Measurements from ENCODE around the gene ASB9. TPM values are rescaled to one million over a fixed set of nuclear protein-coding genes. Genes with fewer than 3 reads are reported as not detected.
A peak's percentile ranks its signal among the peaks of the same experiment; 100 is the strongest.

The ASB9 gene
- total RNA-seq, 1 experiment from 2014 or later: 0.11 TPM

- no peaks in the 10 kb centered on the region for H3K4me1 Mint-ChIP-seq
- H3K9me3 Mint-ChIP-seq: no peaks in the 10 kb centered on the region
- DNase-seq (ENCODE audit: low spot score) (no peak), ATAC-seq (no peak)
- no peak overlapping the region for H3K4me3 Mint-ChIP-seq
- CTCF ChIA-PET: interaction anchor here (0.7 to 1.9 kb wide), 5 partner anchors 8 to 136 kb away, joined by 4 to 6 read pairs (median 5); no protein-coding TSS in a partner anchor
- TF ChIP-seq AFF4 (CRISPR knock-in tag; IDR thresholded peaks at IDR 0.05; ENCODE audit: borderline replicate concordance) (no peak), CTCF (IDR thresholded peaks at IDR 0.05) (peak; percentile 16; the same call in 1 of the 2 replicates), CBFB (CRISPR knock-in tag; IDR thresholded peaks at IDR 0.05; ENCODE audit: low read depth) (no peak)
- no peaks in the 10 kb centered on the region for H3K36me3 Mint-ChIP-seq
- H3K27ac Mint-ChIP-seq: no peak overlapping the region
- POLR2A ChIA-PET: no interaction called here
- no peaks in the 10 kb centered on the region for H3K27me3 Mint-ChIP-seq (ENCODE audit: low read depth)
Observed at GRCh38 chrX:15242899-15243555, 26.9 kb downstream of the ASB9 start.

DNA sequence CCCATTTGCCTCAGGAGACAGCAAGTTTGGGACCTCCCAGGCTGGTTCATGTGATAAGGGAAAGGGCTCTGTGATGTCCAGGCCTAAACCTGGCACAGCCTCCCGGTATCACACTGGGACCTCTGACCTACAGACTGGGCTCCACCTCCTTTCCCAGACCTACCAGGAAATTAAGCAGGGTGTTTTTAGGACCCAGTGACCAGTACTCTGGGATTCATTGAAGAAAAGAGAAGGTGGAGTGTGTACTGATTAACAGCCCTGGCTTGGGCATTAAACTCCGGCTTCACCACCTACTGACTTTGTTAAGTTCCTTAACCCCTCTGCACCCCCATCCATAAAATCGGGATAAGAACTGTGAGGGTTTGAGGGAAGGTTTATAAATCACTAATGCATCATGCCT is 28.6 kb downstream of the ASB9 start:
- H3K4me3 Mint-ChIP-seq: no peak overlapping the region
- H3K36me3 Mint-ChIP-seq: no peaks in the 10 kb centered on the region
- ChIA-PET CTCF (interaction anchor here (1.9 kb wide), 1 partner anchor 98 kb away, joined by 5 read pairs; no protein-coding TSS in a partner anchor), POLR2A (no interaction called here)
- ATAC-seq: no peak; the same call in 1 of the 2 replicates
- no peak for DNase-seq (ENCODE audit: low spot score)
- H3K9me3 Mint-ChIP-seq: peaks cover 7% of the 10 kb centered on the region; the same call in 1 of the 2 replicates
- TF ChIP-seq CDX4 (CRISPR knock-in tag; IDR thresholded peaks at IDR 0.05; ENCODE audit: borderline replicate concordance) (no peak), SMAD3 (CRISPR knock-in tag; IDR thresholded peaks at IDR 0.05; ENCODE audit: borderline replicate concordance) (no peak), ZNF138 (CRISPR knock-in tag; conservative IDR thresholded peaks at IDR 0.05) (no peak), ZNF121 (CRISPR knock-in tag; IDR thresholded peaks at IDR 0.05) (no peak), ZNF416 (CRISPR knock-in tag; IDR thresholded peaks at IDR 0.05) (no peak), NR2C2 (CRISPR knock-in tag; IDR thresholded peaks at IDR 0.05) (no peak), MAX (CRISPR knock-in tag; IDR thresholded peaks at IDR 0.05) (no peak), MXD4 (CRISPR knock-in tag; IDR thresholded peaks at IDR 0.05; ENCODE audit: borderline replicate concordance) (no peak), ZBTB21 (CRISPR knock-in tag; IDR thresholded peaks at IDR 0.05; ENCODE audit: borderline replicate concordance) (no peak), NR3C1 (CRISPR knock-in tag; conservative IDR thresholded peaks at IDR 0.05; ENCODE audit: low read depth) (no peak), TEAD4 (CRISPR knock-in tag; IDR thresholded peaks at IDR 0.05) (no peak), ZNF423 (CRISPR knock-in tag; IDR thresholded peaks at IDR 0.05) (no peak), ZNF219 (CRISPR knock-in tag; IDR thresholded peaks at IDR 0.05; ENCODE audit: borderline replicate concordance) (no peak), ESRRA (CRISPR knock-in tag; IDR thresholded peaks at IDR 0.05; ENCODE audit: borderline replicate concordance) (no peak)
- TF ChIP-seq, protein P1, sequence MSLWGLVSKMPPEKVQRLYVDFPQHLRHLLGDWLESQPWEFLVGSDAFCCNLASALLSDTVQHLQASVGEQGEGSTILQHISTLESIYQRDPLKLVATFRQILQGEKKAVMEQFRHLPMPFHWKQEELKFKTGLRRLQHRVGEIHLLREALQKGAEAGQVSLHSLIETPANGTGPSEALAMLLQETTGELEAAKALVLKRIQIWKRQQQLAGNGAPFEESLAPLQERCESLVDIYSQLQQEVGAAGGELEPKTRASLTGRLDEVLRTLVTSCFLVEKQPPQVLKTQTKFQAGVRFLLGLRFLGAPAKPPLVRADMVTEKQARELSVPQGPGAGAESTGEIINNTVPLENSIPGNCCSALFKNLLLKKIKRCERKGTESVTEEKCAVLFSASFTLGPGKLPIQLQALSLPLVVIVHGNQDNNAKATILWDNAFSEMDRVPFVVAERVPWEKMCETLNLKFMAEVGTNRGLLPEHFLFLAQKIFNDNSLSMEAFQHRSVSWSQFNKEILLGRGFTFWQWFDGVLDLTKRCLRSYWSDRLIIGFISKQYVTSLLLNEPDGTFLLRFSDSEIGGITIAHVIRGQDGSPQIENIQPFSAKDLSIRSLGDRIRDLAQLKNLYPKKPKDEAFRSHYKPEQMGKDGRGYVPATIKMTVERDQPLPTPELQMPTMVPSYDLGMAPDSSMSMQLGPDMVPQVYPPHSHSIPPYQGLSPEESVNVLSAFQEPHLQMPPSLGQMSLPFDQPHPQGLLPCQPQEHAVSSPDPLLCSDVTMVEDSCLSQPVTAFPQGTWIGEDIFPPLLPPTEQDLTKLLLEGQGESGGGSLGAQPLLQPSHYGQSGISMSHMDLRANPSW (CRISPR knock-in tag; conservative IDR thresholded peaks at IDR 0.05; ENCODE audit: low read depth): no peak
- TF ChIP-seq, protein P2, sequence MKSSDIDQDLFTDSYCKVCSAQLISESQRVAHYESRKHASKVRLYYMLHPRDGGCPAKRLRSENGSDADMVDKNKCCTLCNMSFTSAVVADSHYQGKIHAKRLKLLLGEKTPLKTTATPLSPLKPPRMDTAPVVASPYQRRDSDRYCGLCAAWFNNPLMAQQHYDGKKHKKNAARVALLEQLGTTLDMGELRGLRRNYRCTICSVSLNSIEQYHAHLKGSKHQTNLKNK (CRISPR knock-in tag; IDR thresholded peaks at IDR 0.05): no peak
- TF ChIP-seq, protein P3, sequence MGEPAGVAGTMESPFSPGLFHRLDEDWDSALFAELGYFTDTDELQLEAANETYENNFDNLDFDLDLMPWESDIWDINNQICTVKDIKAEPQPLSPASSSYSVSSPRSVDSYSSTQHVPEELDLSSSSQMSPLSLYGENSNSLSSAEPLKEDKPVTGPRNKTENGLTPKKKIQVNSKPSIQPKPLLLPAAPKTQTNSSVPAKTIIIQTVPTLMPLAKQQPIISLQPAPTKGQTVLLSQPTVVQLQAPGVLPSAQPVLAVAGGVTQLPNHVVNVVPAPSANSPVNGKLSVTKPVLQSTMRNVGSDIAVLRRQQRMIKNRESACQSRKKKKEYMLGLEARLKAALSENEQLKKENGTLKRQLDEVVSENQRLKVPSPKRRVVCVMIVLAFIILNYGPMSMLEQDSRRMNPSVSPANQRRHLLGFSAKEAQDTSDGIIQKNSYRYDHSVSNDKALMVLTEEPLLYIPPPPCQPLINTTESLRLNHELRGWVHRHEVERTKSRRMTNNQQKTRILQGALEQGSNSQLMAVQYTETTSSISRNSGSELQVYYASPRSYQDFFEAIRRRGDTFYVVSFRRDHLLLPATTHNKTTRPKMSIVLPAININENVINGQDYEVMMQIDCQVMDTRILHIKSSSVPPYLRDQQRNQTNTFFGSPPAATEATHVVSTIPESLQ (CRISPR knock-in tag; IDR thresholded peaks at IDR 0.05): no peak
- no peaks in the 10 kb centered on the region for H3K27me3 Mint-ChIP-seq (ENCODE audit: low read depth)
- H3K27ac Mint-ChIP-seq: no peak overlapping the region
- no peaks in the 10 kb centered on the region for H3K4me1 Mint-ChIP-seq
